Left ventricle myocardium inferior (tissue), 1 donor: Measurements from ENCODE around the gene KRT81. TPM values are rescaled to one million over a fixed set of nuclear protein-coding genes. Genes with fewer than 3 reads are reported as not detected.

ENCODE experiments used
- DNase-seq: peaks from one replicate; pipeline ENCODE4 v3.0.0-alpha.2; 2020
- H3K27ac ChIP-seq: fragments of 200-600 bp; replicated peaks from 2 replicates; pipeline ENCODE4 v1.8.0; 2021
- H3K27me3 ChIP-seq: fragments of 200-600 bp; 2 replicates; pipeline ENCODE4 v1.8.0; 2021; ENCODE audit warnings: low read depth
- H3K36me3 ChIP-seq: fragments of 200-600 bp; 2 replicates; pipeline ENCODE4 v1.8.0; 2021
- H3K4me1 ChIP-seq: fragments of 200-600 bp; 2 replicates; pipeline ENCODE4 v1.8.0; 2021
- H3K4me3 ChIP-seq: fragments of 200-600 bp; 2 replicates; pipeline ENCODE4 v1.8.0; 2021; ENCODE audit warnings: mild to moderate bottlenecking, moderate library complexity
- H3K9me3 ChIP-seq: fragments of 200-600 bp; replicated peaks from 2 replicates; pipeline ENCODE4 v1.8.0; 2021
- intact Hi-C: fragments of 100-400 bp; cut with micrococcal nuclease; formaldehyde crosslinking; loops from one replicate; pipeline ENCODE4 v1.11.0; 2022
- total RNA-seq: library from RNA; stranded (reverse); fragmentation: NEBNext Ultra II Directional; extraction: Animal tissue kit (Norgen Biotek cat#: 25700); gene quantifications from one replicate; pipeline ENCODE4 v1.2.1, GENCODE V29; 2021
- TF ChIP-seq, protein P1 (sequence below): fragments of 200-600 bp; IDR thresholded peaks from 2 replicates; pipeline ENCODE4 v1.8.0; 2021; ENCODE audit warnings: antibody characterized with exemption, mild to moderate bottlenecking, borderline replicate concordance
- donor health status: DM: no; HTN: yes; CAD: no; lungs with severe emphysema.

KRT81 gene
- total RNA-seq, 1 donor from 2014 or later, result not detected

DNA sequence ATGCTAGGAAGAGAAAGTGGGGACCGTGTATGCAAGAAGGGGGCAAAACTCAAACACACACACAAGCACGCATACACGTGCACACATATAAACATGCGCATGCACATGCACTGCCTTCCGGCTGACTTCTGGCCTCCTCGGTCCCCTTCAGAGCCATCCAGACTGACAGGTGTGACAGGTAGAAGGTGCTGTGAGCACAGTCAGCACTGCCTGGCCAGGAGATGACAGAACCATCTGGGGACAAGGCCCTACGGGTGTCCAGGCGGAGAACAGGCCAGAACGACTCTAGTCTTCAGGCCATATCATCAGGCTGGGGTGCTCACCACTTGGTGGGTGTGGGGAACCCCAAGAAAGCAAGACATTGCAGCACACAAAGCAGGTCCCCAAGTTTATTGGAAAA is 22.6 kb upstream of the KRT81 start:
- no peaks in the 10 kb centered on the region for H3K36me3 ChIP-seq
- peaks cover 88% of the 10 kb centered on the region for H3K27me3 ChIP-seq
- no peak overlapping the region for H3K27ac ChIP-seq
- H3K9me3 ChIP-seq, result no peaks in the 10 kb centered on the region
- H3K4me1 ChIP-seq, result peaks cover 7% of the 10 kb centered on the region
- TF ChIP-seq, protein P1, sequence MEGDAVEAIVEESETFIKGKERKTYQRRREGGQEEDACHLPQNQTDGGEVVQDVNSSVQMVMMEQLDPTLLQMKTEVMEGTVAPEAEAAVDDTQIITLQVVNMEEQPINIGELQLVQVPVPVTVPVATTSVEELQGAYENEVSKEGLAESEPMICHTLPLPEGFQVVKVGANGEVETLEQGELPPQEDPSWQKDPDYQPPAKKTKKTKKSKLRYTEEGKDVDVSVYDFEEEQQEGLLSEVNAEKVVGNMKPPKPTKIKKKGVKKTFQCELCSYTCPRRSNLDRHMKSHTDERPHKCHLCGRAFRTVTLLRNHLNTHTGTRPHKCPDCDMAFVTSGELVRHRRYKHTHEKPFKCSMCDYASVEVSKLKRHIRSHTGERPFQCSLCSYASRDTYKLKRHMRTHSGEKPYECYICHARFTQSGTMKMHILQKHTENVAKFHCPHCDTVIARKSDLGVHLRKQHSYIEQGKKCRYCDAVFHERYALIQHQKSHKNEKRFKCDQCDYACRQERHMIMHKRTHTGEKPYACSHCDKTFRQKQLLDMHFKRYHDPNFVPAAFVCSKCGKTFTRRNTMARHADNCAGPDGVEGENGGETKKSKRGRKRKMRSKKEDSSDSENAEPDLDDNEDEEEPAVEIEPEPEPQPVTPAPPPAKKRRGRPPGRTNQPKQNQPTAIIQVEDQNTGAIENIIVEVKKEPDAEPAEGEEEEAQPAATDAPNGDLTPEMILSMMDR, result no peak
- DNase-seq, result no peak
- no peak overlapping the region for H3K4me3 ChIP-seq
- intact Hi-C loops, result no loop called here

DNA sequence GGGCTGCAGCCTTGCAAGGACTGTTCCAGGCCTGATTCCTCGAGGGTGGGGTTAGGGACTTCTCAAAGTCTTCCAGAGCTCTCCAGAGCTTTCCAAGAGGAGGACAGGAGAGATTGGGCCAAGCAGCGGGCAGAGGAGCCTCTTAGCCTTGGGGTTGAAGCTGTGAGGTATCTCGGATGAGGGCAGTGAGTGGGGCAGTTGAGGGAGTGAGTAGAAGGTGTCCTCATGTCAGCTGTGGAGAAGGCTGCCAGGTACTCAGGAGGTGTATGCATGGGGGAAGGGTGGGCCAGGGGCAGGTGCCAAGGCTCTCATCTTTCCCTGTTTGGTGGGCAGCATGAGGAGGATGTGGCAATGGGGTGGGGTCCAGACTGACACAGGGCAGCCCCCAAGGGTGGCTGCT is 22.1 kb upstream of the KRT81 start:
- Histone ChIP-seq H3K27me3 (peaks cover 88% of the 10 kb centered on the region), H3K36me3 (no peaks in the 10 kb centered on the region), H3K27ac (no peak overlapping the region), H3K9me3 (no peaks in the 10 kb centered on the region), H3K4me3 (no peak overlapping the region), H3K4me1 (peaks cover 10% of the 10 kb centered on the region)
- no peak for DNase-seq
- TF ChIP-seq, protein P1, result no peak
- intact Hi-C loops, result no loop called here

DNA sequence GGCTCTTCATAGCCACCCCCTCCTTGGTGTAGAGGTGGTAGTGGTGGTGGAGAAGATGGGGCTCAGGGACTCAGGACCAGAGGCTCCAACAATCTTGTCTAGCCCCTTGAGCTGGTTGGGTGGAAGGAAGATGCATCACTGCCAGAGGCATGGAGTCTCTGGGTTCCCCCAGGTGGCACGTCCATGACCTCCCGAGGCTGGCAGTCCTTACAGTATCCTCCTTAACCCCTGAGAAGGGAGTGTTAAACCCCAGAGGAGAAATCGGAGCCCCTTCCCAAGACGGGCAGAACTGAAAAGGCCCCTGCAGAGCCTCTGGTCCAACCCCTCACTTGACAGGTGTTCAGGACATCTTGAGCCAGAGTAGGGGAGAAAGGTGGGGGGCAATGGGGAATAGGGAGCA is 20.8 kb upstream of the KRT81 start:
- H3K27ac ChIP-seq, result no peak overlapping the region
- DNase-seq, result no peak
- no peak overlapping the region for H3K4me3 ChIP-seq
- H3K27me3 ChIP-seq, result peaks cover 88% of the 10 kb centered on the region
- H3K36me3 ChIP-seq, result no peaks in the 10 kb centered on the region
- intact Hi-C loops, result no loop called here
- TF ChIP-seq, protein P1, result no peak
- H3K9me3 ChIP-seq, result no peaks in the 10 kb centered on the region
- H3K4me1 ChIP-seq, result peaks cover 15% of the 10 kb centered on the region

DNA sequence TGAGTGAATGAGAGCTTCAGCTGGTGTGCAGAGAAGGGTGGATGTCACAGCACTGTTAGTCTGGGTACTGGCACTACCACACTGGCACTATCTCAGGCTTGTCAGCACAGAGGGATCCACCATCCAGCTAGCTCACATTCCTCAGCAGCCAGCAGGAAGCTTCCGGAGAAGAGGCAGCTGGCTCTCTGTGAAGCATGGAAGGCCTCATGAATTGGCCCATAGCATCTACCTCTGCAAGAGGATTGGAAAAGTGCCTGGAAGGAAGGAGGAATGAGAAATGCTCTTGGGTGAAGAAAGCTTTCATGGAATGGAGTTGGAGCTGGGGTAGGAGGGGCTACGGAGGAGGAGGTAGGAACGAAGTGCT is 19.9 kb upstream of the KRT81 start:
- no peak overlapping the region for H3K4me3 ChIP-seq
- intact Hi-C loops, result no loop called here
- H3K4me1 ChIP-seq, result peaks cover 15% of the 10 kb centered on the region
- peaks cover 94% of the 10 kb centered on the region for H3K27me3 ChIP-seq
- TF ChIP-seq, protein P1, result no peak
- H3K27ac ChIP-seq, result no peak overlapping the region
- no peaks in the 10 kb centered on the region for H3K9me3 ChIP-seq
- no peak for DNase-seq
- H3K36me3 ChIP-seq, result no peaks in the 10 kb centered on the region

DNA sequence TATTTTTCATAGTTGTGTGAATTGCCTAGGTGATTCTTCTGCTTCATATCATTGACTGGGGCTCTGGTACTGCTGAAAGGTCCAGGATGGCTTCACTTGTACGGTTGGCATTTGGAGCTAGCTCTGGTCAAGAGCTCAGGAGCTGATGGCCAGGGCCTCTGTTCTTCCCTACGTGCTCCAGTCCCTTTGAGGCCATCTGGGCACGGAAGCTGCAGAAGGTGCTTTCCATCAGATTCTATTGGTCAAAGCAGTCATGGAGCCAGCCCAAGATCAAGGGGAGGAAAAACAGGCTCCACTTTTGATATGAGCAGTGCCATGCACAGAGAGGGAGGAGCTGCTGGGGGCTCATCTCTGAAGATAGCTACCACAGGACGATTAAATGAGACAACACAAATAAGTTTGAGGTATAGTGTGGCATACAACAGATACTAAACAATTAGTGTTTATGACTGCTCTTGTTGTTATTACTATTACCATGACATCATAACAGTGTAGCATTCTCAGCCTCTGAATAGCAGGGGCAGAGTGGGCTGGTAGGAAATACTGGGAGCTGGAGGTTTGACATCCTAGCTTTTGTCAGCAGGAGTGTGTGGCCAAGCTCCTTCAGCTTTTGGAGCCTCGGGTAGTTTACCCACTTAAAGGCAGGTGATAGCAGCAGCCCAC is 19.4 kb upstream of the KRT81 start:
- peaks cover 95% of the 10 kb centered on the region for H3K27me3 ChIP-seq
- H3K36me3 ChIP-seq, result no peaks in the 10 kb centered on the region
- intact Hi-C loops, result no loop called here
- no peak overlapping the region for H3K27ac ChIP-seq
- peaks cover 15% of the 10 kb centered on the region for H3K4me1 ChIP-seq
- no peak for DNase-seq
- no peaks in the 10 kb centered on the region for H3K9me3 ChIP-seq
- TF ChIP-seq, protein P1, result no peak
- H3K4me3 ChIP-seq, result no peak overlapping the region
